HCT116 (cell line): ENCODE measurements around the gene PGPEP1. TPM values are rescaled to one million over a fixed set of nuclear protein-coding genes. Genes with fewer than 3 reads are reported as not detected.
A peak's percentile ranks its signal among the peaks of the same experiment; 100 is the strongest.

Experiments used
- ATAC-seq: fragments of 200-7000 bp; cut with Tn5 transposase; 2 replicates; pipeline ENCODE4 v1.9.1; 2020; ENCODE audit warnings: mild to moderate bottlenecking, moderate library complexity
- BruUV-seq: library from RNA; stranded (reverse); fragments of 400-500 nt; replicated peaks from 2 replicates; lab custom pipeline; 2021; lab: Mats Ljungman, UMichigan
- CTCF ChIA-PET: fragments of 300-600 bp; sonication (Branson Sonifier 250); formaldehyde crosslinking; loops from one replicate; lab custom pipeline; 2021; ENCODE audit warnings: antibody characterized with exemption; lab: Charles Lee
- POLR2A ChIA-PET: fragments of 300-600, 350-600 bp; sonication (Branson Sonifier 250); formaldehyde crosslinking; loops from one replicate; lab custom pipeline; 2021; ENCODE audit warnings: antibody characterized with exemption; lab: Charles Lee
- RAD21 ChIA-PET, 2 experiments: fragments of 300-600 bp; sonication (Branson Sonifier 250); formaldehyde crosslinking; loops; one replicate each; lab custom pipeline; 2023; ENCODE audit warnings: low total read pairs in 2 of 2; ENCODE audit not compliant: uncharacterized antibody in 2 of 2, unreplicated experiment in 2 of 2, low non-redundant PET in 1 of 2; lab: Charles Lee
- DNase-seq: peaks from one replicate; pipeline ENCODE4 v3.0.0-alpha.2; 2010; ENCODE audit warnings: low read depth, low spot score
- H2AFZ ChIP-seq: fragments of 200-600 bp; shearing (Covaris generic), sonication (generic); 2 replicates; pipeline ENCODE4 v1.6.1; 2017; ENCODE audit warnings: low read depth, mixed run types, mixed read lengths, antibody characterized with exemption, low read length; ENCODE audit not compliant: poor library complexity, severe bottlenecking
- H3K27ac ChIP-seq: 2 replicates; pipeline ENCODE4 v1.5.1; 2012; ENCODE audit warnings: low read depth, low read length
- H3K27me3 ChIP-seq: fragments of 200-600 bp; sonication (generic); 2 replicates; pipeline ENCODE4 v1.6.1; 2016; ENCODE audit warnings: mixed run types, low read length, mixed read lengths; ENCODE audit not compliant: insufficient read depth
- H3K36me3 ChIP-seq, 2 experiments: fragments of 200-500 bp in 1 of 2; fragments of 200-600 bp in 1 of 2; sonication (Bioruptor generic) in 1 of 2; sonication (generic) in 1 of 2; 2 replicates each; pipeline versions ENCODE4 v1.5.1 to v1.6.1; 2014 to 2016; ENCODE audit warnings: low read length in 2 of 2, inconsistent platforms in 1 of 2, mixed read lengths in 1 of 2, mixed run types in 1 of 2; ENCODE audit not compliant: insufficient read depth in 2 of 2, control insufficient read depth in 1 of 2
- H3K4me1 ChIP-seq, 2 experiments: fragments of 200-600 bp in 1 of 2; sonication (generic) in 1 of 2; 2 replicates each; pipeline versions ENCODE4 v1.5.1 to v1.6.1; 2012 to 2017; ENCODE audit warnings: low read length in 2 of 2, inconsistent platforms in 1 of 2, mild to moderate bottlenecking in 1 of 2, mixed read lengths in 1 of 2, mixed run types in 1 of 2, moderate library complexity in 1 of 2; ENCODE audit not compliant: insufficient read depth in 2 of 2, control insufficient read depth in 1 of 2
- H3K4me2 ChIP-seq: fragments of 200-600 bp; sonication (generic); 2 replicates; pipeline ENCODE4 v1.6.1; 2017; ENCODE audit warnings: mixed run types, low read length, mixed read lengths
- H3K4me3 ChIP-seq, 2 experiments: fragments of 200-600 bp in 1 of 2; sonication (generic) in 1 of 2; replicated peaks in 1 of 2; 2 replicates each; pipeline ENCODE4 v1.5.1; 2011 to 2016; ENCODE audit warnings: low read length in 2 of 2, control low read depth in 1 of 2, low read depth in 1 of 2, mild to moderate bottlenecking in 1 of 2, mixed read lengths in 1 of 2, mixed run types in 1 of 2
- H3K79me2 ChIP-seq: fragments of 200-600 bp; sonication (generic); 2 replicates; pipeline ENCODE4 v1.6.1; 2017; ENCODE audit warnings: mild to moderate bottlenecking, mixed run types, low read length, moderate library complexity, mixed read lengths; ENCODE audit not compliant: insufficient read depth
- H3K9ac ChIP-seq: fragments of 200-600 bp; sonication (generic); 2 replicates; pipeline ENCODE4 v1.6.1; 2016; ENCODE audit warnings: low read length, mixed read lengths
- H3K9me2 ChIP-seq: fragments of 200-600 bp; sonication (generic), shearing (Covaris generic); 2 replicates; pipeline ENCODE4 v1.6.1; 2017; ENCODE audit warnings: mixed run types, mild to moderate bottlenecking, moderate library complexity; ENCODE audit not compliant: insufficient read depth
- H3K9me3 ChIP-seq, 2 experiments: fragments of 200-500 bp in 1 of 2; fragments of 200-600 bp in 1 of 2; sonication (Bioruptor generic) in 1 of 2; sonication (generic) in 1 of 2; 2 replicates each; pipeline ENCODE4 v1.6.1; 2014 to 2017; ENCODE audit warnings: low read length in 2 of 2, mixed read lengths in 2 of 2, inconsistent platforms in 1 of 2, low read depth in 1 of 2, mild to moderate bottlenecking in 1 of 2, mixed run types in 1 of 2, moderate library complexity in 1 of 2; ENCODE audit not compliant: control insufficient read depth in 1 of 2, insufficient read depth in 1 of 2
- H4K20me1 ChIP-seq: fragments of 200-600 bp; sonication (generic), shearing (Covaris generic); 2 replicates; pipeline ENCODE4 v1.6.1; 2017; ENCODE audit warnings: mixed run types, mild to moderate bottlenecking, moderate library complexity; ENCODE audit not compliant: insufficient read depth
- CBX3 ChIP-seq: IDR thresholded peaks from 2 replicates; pipeline ENCODE4 v1.6.1; 2012; ENCODE audit warnings: low read depth
- ELF1 ChIP-seq: IDR thresholded peaks from 2 replicates; pipeline ENCODE4 v1.6.1; 2012; ENCODE audit warnings: low read depth, borderline replicate concordance
- EZH2phosphoT487 ChIP-seq: fragments of 200-600 bp; IDR thresholded peaks from 2 replicates; pipeline ENCODE4 v1.6.1; 2018; ENCODE audit warnings: antibody characterized with exemption, borderline replicate concordance
- JUND ChIP-seq: IDR thresholded peaks from 2 replicates; pipeline ENCODE4 v1.6.1; 2012
- POLR2A ChIP-seq: IDR thresholded peaks from 2 replicates; pipeline ENCODE4 v1.7.0; 2011; ENCODE audit warnings: borderline replicate concordance; ENCODE audit not compliant: insufficient read depth, insufficient read length; ENCODE audit errors: extremely low read depth
- POLR2AphosphoS5 ChIP-seq: IDR thresholded peaks from 2 replicates; pipeline ENCODE4 v1.6.1; 2011; ENCODE audit warnings: mild to moderate bottlenecking, low read depth, low read length, moderate library complexity
- RAD21 ChIP-seq: IDR thresholded peaks from 2 replicates; pipeline ENCODE4 v1.6.1; 2012; ENCODE audit warnings: low read depth, mild to moderate bottlenecking
- SIN3A ChIP-seq: IDR thresholded peaks from 2 replicates; pipeline ENCODE4 v1.6.1; 2012; ENCODE audit warnings: low read depth
- SP1 ChIP-seq: IDR thresholded peaks from 2 replicates; pipeline ENCODE4 v1.6.1; 2012; ENCODE audit warnings: low read depth
- SRF ChIP-seq: IDR thresholded peaks from 2 replicates; pipeline ENCODE4 v1.6.1; 2012; ENCODE audit warnings: low read depth
- YY1 ChIP-seq: IDR thresholded peaks from 2 replicates; pipeline ENCODE4 v1.6.1; 2011; ENCODE audit warnings: low read length, low read depth, moderate library complexity, mild to moderate bottlenecking; ENCODE audit not compliant: insufficient replicate concordance; ENCODE audit errors: extremely low read depth
- ZFX ChIP-seq: fragments of 450-650 bp; IDR thresholded peaks from 2 replicates; pipeline ENCODE4 v1.6.1; 2017
- ZNF274 ChIP-seq: fragments of 200-500 bp; sonication (Bioruptor generic); IDR thresholded peaks from 2 replicates; pipeline ENCODE4 v1.6.1; 2014; ENCODE audit warnings: mild to moderate bottlenecking, low read depth, low read length, inconsistent platforms
- intact Hi-C: fragments of 100-400 bp; cut with micrococcal nuclease; formaldehyde crosslinking; loops from 2 replicates; pipeline ENCODE4 v1.10.0; 2022
- total RNA-seq: library from RNA; stranded (reverse); gene quantifications from one replicate; pipeline ENCODE4 v1.2.1, GENCODE V29; 2021; ENCODE audit not compliant: unreplicated experiment
- TF ChIP-seq, protein P1 (sequence below): IDR thresholded peaks from 2 replicates; pipeline ENCODE4 v1.6.1; 2012
- TF ChIP-seq, protein P2 (sequence below): IDR thresholded peaks from 2 replicates; pipeline ENCODE4 v1.6.1; 2012; ENCODE audit warnings: low read depth
- TF ChIP-seq, protein P3 (sequence below): IDR thresholded peaks from 2 replicates; pipeline ENCODE4 v1.6.1; 2011; ENCODE audit warnings: mild to moderate bottlenecking, low read length, moderate library complexity; ENCODE audit not compliant: insufficient replicate concordance; ENCODE audit errors: extremely low read depth
- TF ChIP-seq, protein P4 (sequence below), 3 experiments: fragments of 200-600 bp in 1 of 3; sonication (generic) in 1 of 3; IDR thresholded peaks in 2 of 3; conservative IDR thresholded peaks in 1 of 3; 2 replicates each; pipeline ENCODE4 v1.5.1; 2012 to 2017; ENCODE audit warnings: low read depth in 2 of 3, low read length in 2 of 3, antibody characterized with exemption in 1 of 3, borderline replicate concordance in 1 of 3, control low read depth in 1 of 3, mild to moderate bottlenecking in 1 of 3, mixed read lengths in 1 of 3, mixed run types in 1 of 3, moderate library complexity in 1 of 3; ENCODE audit not compliant: insufficient read depth in 1 of 3

Gene PGPEP1
- total RNA-seq, 1 experiment from 2014 or later, result 30.9 TPM

DNA sequence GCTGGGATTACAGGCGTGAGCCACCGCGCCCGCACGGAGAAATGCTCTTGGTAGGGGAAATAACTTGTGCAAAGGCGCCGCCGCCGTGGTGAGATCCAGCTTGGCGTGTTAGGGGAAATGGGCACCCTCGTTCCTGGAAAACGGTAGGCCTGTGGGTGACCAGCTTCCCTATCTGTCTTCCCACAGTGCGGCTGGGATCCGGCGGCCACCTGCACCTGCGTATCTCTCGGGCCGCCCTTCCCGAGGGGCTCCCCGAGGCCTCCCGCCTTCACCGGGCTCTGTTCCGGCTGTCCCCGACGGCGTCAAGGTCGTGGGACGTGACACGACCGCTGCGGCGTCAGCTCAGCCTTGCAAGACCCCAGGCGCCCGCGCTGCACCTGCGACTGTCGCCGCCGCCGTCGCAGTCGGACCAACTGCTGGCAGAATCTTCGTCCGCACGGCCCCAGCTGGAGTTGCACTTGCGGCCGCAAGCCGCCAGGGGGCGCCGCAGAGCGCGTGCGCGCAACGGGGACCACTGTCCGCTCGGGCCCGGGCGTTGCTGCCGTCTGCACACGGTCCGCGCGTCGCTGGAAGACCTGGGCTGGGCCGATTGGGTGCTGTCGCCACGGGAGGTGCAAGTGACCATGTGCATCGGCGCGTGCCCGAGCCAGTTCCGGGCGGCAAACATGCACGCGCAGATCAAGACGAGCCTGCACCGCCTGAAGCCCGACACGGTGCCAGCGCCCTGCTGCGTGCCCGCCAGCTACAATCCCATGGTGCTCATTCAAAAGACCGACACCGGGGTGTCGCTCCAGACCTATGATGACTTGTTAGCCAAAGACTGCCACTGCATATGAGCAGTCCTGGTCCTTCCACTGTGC is 47.9 kb downstream of the PGPEP1 start:
- no peaks in the 10 kb centered on the region for H3K9me3 ChIP-seq
- peak overlapping the region; percentile 82 for H3K27ac ChIP-seq
- H3K4me2 ChIP-seq, result peak overlapping the region; percentile 96
- H3K4me1 ChIP-seq, result peaks cover 40 to 79% of the 10 kb centered on the region in 2 experiments
- DNase-seq, result no peak
- H4K20me1 ChIP-seq, result no peaks in the 10 kb centered on the region
- CTCF ChIA-PET, result interaction anchor here (0.7 to 2.6 kb wide), 9 partner anchors 8 to 579 kb away, joined by 3 to 11 read pairs (median 4); partner anchors contain the start of gene SSBP4
- no peaks in the 10 kb centered on the region for H3K27me3 ChIP-seq
- H3K36me3 ChIP-seq, result peaks cover 0 to 6% of the 10 kb centered on the region in 2 experiments; a peak in 2 of 4 replicates
- H3K9me2 ChIP-seq, result no peaks in the 10 kb centered on the region
- POLR2A ChIA-PET, result interaction anchor here (0.7 to 5.7 kb wide), 16 partner anchors 8 to 112 kb away, joined by 3 to 58 read pairs (median 4); partner anchors contain the start of genes IQCN and JUND
- peak overlapping the region; percentile 71; the same call in 1 of the 2 replicates for H3K9ac ChIP-seq
- RAD21 ChIA-PET, result interaction anchor here in 1 of 2 experiments (0.9 kb wide), 1 partner anchor 25 kb away, joined by 4 read pairs; no protein-coding TSS in a partner anchor
- H3K79me2 ChIP-seq, result peaks cover 16% of the 10 kb centered on the region
- H3K4me3 ChIP-seq, result peak overlapping the region; percentile 71 to 91
- intact Hi-C loops, result no loop called here
- BruUV-seq, result no TSS peak
- peak; percentile 73 for ATAC-seq
- no peak overlapping the region for H2AFZ ChIP-seq
- TF ChIP-seq POLR2A, result no peak
- no peak for TF ChIP-seq SRF
- peak; percentile 84 for TF ChIP-seq CBX3
- TF ChIP-seq POLR2AphosphoS5, result peak; percentile 35
- TF ChIP-seq ZNF274, result no peak
- TF ChIP-seq EZH2phosphoT487, result no peak
- TF ChIP-seq RAD21, result peak; percentile 55
- TF ChIP-seq, protein P1, sequence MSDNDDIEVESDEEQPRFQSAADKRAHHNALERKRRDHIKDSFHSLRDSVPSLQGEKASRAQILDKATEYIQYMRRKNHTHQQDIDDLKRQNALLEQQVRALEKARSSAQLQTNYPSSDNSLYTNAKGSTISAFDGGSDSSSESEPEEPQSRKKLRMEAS, result peak; percentile 93
- no peak for TF ChIP-seq ELF1
- no peak for TF ChIP-seq YY1
- TF ChIP-seq, protein P2, sequence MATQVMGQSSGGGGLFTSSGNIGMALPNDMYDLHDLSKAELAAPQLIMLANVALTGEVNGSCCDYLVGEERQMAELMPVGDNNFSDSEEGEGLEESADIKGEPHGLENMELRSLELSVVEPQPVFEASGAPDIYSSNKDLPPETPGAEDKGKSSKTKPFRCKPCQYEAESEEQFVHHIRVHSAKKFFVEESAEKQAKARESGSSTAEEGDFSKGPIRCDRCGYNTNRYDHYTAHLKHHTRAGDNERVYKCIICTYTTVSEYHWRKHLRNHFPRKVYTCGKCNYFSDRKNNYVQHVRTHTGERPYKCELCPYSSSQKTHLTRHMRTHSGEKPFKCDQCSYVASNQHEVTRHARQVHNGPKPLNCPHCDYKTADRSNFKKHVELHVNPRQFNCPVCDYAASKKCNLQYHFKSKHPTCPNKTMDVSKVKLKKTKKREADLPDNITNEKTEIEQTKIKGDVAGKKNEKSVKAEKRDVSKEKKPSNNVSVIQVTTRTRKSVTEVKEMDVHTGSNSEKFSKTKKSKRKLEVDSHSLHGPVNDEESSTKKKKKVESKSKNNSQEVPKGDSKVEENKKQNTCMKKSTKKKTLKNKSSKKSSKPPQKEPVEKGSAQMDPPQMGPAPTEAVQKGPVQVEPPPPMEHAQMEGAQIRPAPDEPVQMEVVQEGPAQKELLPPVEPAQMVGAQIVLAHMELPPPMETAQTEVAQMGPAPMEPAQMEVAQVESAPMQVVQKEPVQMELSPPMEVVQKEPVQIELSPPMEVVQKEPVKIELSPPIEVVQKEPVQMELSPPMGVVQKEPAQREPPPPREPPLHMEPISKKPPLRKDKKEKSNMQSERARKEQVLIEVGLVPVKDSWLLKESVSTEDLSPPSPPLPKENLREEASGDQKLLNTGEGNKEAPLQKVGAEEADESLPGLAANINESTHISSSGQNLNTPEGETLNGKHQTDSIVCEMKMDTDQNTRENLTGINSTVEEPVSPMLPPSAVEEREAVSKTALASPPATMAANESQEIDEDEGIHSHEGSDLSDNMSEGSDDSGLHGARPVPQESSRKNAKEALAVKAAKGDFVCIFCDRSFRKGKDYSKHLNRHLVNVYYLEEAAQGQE, result no peak
- TF ChIP-seq JUND, result peak; percentile 51; the same call in 1 of the 2 replicates
- TF ChIP-seq SIN3A, result peak; percentile 38
- TF ChIP-seq, protein P3, sequence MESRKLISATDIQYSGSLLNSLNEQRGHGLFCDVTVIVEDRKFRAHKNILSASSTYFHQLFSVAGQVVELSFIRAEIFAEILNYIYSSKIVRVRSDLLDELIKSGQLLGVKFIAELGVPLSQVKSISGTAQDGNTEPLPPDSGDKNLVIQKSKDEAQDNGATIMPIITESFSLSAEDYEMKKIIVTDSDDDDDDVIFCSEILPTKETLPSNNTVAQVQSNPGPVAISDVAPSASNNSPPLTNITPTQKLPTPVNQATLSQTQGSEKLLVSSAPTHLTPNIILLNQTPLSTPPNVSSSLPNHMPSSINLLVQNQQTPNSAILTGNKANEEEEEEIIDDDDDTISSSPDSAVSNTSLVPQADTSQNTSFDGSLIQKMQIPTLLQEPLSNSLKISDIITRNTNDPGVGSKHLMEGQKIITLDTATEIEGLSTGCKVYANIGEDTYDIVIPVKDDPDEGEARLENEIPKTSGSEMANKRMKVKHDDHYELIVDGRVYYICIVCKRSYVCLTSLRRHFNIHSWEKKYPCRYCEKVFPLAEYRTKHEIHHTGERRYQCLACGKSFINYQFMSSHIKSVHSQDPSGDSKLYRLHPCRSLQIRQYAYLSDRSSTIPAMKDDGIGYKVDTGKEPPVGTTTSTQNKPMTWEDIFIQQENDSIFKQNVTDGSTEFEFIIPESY, result no peak
- TF ChIP-seq SP1, result peak; percentile 41; the same call in 1 of the 2 replicates
- TF ChIP-seq, protein P4, sequence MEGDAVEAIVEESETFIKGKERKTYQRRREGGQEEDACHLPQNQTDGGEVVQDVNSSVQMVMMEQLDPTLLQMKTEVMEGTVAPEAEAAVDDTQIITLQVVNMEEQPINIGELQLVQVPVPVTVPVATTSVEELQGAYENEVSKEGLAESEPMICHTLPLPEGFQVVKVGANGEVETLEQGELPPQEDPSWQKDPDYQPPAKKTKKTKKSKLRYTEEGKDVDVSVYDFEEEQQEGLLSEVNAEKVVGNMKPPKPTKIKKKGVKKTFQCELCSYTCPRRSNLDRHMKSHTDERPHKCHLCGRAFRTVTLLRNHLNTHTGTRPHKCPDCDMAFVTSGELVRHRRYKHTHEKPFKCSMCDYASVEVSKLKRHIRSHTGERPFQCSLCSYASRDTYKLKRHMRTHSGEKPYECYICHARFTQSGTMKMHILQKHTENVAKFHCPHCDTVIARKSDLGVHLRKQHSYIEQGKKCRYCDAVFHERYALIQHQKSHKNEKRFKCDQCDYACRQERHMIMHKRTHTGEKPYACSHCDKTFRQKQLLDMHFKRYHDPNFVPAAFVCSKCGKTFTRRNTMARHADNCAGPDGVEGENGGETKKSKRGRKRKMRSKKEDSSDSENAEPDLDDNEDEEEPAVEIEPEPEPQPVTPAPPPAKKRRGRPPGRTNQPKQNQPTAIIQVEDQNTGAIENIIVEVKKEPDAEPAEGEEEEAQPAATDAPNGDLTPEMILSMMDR (IDR thresholded peaks at IDR 0.05 in 2 of 3, conservative IDR thresholded peaks at IDR 0.05 in 1 of 3; ENCODE audit: borderline replicate concordance in 1 of 3, insufficient read depth in 1 of 3, low read depth in 2 of 3, low read length in 2 of 3), result peak; percentile 53 to 98 (median 88); a peak in 5 of 6 replicates
- TF ChIP-seq ZFX, result 0 out of 2 replicates have a peak, but pooled peaks have one; percentile 15
- TF ChIP-seq, all 23 proteins: peak for 9
